ENCODE data around the gene SMPD4.
A peak's percentile ranks its signal among the peaks of the same experiment; 100 is the strongest.
"Not testable (repeated sequence)": the region's sequence is repeated elsewhere in the genome, so short reads cannot be mapped to it uniquely, and the experiment has no call there.

The SMPD4 gene

DNA sequence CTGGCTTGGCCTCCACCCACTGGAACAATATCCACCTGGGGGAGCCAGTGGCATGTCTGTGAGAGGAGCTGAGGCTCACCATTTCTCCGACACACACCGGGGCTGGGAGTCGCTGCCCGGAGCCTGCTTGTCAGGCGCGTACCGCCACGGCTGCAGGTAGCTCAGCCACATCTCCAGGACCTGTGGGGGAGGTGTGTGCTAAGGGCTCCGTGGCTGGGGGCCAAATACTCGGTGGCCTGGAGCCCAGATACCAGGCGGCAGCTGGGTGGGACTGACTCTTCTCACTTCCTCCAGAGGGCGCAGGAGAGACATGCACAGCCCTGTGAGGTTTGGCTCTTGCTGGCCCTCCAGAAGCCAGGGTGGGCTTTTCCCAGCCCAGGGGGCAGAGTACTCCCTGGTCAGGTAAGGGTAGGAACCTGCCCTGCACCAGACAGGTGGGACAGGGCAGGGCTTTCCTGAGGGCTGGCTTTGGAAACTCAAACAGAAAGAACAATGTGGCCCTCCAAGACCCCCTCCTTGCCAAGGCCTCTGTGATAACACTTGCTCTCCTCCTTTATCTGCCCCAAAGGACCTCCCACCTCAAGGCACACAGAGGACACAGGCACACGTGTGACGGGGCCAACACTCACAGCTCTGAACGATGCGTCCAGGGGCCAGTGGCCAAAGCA, 25.3 kb downstream of the SMPD4 start:
- peak; percentile 34 for DNase-seq

DNA sequence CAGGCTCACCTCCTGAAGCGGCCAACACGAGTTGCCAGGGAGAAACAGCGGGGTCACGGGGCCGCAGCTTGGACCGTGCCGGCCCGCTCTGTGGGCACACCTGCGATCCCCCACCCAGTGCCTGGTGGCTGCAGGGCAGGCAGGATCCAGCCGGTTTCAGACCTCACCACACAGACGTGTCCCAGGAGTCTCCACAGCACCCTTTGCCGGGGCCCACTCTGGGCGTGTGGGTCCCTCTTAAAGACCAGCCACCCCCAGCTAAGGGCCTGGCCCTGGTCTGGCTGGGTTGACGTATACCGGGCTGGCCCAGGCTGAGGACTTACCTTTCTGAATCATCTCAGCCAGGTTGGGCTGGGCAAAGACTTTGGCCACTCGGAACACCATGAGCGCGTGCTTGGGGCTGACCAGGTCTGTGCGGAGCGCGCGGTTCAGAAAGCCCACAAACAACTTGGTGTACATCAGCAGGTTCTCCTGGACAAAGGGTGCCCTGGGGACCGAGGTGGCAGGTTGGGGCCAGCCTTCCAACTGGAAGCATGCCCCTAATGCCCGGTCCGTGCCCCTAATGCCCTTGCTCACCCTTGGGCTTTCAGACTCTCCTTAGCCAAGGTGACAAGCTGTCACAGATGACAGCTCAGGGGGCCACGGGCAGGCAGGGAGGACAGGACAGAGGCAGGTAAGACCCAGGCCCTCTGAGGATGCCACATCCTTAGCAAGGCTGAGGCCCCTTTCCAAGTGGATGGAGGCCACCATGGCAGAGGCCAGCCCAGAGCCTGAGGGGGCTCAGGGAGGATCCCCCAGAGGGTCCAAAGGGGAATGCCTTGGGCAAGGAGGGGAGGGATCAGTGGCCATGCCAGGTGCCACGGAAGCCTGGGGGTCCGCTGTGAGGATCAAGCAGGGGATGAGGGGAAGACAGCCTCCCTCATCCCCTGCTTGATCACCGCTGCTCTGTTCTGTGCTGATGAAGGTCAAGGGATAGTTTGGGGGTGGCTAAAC, 26.3 kb downstream of the SMPD4 start:
- DNase-seq = no peak

DNA sequence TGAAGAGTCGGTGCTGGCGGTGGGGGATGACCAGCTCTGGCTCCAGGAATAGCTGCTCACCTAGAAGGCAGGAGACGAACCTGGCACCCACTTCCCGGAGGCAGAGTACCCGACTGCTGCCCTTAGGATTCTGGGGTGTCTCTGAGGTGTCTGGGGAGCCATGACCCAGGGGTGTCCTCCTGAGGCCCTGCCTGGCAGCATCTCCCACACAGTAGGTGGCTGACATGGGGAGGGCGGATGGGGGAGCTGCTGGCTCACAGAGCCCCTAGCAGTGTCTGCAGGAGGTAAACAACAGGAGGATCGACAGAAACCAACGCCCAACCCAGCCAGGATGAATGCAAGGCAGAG, 27.0 kb downstream of the SMPD4 start:
- DNase-seq = not testable (repeated sequence)

DNA sequence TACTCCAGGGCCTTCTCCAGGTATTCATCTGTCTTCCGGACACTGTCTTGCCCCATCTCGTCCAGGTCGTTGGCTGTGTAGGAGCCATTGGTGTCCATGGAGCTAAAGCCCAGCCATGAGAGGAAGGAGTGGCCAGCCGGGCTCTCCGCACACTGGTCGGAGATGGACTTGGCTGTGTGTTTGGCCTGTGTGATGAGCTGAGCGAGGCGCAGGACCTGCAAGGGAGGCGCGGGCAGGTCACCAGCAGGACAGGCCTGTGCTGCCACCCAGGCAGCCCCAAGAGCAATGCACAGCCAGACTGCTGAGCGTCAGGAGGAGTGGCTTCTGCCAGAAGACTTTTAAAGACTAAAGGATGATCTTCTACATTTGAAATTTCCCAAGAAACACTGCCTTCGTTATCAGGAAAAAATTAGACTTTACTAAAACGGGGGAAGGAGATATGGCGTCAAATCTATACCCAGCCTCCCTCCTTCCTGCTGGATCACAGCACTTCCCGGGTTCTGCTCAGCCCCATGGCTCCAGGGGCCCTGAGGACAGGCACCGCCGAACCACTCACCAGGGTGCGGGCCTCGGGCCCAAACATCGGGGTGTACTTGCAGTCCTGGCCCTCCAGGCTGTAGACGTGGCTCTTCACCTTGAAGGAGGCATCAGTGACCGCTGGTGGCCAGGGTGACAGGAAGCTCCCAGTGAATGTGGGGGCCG, 27.5 kb downstream of the SMPD4 start:
- not testable (repeated sequence) for DNase-seq

DNA sequence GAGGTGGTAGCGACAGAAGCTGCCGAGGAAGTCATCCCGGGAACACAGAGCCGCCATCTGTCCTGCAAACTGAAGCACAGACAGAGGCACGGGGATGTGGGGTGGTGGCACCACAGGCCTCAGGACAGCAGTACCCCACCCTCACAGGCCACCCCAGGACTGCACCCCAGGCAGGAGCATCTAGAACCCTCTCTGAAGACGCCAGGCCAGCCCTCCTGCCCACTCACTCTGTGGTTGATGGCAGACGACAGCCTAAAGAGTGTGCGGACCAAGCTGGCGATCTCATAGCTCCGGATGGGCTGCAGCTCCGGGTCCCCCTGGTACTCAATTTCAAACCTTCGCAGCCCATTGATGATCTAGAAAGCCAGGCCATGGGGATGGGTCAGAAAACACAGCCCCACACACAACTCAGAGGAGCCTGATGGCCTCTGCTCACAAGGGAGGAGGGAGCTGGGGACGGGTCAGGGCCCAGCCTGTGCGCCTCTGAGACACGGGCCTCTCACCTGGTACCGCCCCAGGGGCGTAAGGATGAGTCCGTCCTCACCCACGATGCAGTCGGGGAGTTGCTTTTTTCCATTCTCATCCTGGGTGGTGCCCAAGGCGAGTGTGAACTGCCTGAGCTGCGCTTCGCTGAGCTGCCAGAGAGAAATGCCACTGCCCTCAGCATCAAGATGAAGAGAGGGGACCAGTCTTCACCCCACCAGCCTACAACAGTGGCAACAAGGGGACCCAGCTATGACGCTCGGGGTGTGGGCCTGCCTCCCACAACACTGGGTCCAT, 28.4 kb downstream of the SMPD4 start:
- no peak for DNase-seq

DNA sequence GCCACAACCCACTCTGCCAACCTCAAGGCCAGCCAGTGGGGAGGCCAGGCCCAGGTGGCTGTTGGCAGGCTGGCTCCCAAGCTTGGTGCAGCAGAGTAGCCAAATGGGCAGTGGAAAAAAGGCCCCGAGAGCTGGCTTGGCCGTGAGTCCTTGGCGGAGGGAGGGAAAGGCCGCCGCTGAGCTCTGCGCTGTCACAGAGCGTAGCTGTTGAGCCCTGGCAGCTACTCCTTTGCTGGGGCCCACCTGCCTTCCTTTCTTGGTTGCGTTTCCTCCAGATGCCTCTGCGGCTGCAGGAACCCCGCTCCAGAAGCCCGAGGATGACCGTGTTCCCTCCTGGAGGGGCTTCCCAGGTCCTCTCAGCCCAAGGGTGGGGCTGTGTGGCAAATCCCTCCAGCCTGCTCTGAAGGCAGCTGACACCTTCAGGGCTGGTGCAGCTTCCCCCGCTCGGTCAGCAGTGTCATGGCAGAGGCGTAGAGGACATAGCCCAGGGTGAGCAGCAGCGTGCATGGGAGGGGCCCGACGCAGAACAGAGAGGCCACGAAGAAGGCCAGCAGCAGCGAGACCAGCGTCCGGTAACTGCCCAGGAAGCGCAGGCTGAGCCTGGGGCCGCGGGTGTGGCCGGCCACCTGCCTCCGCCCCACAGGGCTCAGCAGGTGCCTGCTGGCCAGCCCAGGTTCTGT, 29.1 kb downstream of the SMPD4 start:
- DNase-seq = not testable (repeated sequence)

DNA sequence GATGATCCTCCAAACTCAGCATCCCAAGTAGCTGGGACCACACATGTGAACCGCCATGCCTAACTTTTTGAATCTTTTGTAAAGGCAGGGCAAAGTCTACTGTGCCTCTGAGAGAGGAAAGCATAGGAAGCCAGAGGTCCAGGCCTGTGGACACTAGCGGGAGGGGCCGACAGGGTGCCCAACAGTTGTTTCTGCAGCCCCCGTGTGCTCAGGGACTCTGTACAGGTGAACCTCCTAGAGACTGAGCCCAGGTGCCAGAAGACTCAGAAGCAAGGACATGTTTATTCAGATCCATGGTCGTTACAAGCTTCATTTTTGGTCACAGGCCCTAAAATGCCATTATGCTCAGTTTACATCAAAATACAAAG, 30.3 kb downstream of the SMPD4 start:
- DNase-seq = not testable (repeated sequence)

DNA sequence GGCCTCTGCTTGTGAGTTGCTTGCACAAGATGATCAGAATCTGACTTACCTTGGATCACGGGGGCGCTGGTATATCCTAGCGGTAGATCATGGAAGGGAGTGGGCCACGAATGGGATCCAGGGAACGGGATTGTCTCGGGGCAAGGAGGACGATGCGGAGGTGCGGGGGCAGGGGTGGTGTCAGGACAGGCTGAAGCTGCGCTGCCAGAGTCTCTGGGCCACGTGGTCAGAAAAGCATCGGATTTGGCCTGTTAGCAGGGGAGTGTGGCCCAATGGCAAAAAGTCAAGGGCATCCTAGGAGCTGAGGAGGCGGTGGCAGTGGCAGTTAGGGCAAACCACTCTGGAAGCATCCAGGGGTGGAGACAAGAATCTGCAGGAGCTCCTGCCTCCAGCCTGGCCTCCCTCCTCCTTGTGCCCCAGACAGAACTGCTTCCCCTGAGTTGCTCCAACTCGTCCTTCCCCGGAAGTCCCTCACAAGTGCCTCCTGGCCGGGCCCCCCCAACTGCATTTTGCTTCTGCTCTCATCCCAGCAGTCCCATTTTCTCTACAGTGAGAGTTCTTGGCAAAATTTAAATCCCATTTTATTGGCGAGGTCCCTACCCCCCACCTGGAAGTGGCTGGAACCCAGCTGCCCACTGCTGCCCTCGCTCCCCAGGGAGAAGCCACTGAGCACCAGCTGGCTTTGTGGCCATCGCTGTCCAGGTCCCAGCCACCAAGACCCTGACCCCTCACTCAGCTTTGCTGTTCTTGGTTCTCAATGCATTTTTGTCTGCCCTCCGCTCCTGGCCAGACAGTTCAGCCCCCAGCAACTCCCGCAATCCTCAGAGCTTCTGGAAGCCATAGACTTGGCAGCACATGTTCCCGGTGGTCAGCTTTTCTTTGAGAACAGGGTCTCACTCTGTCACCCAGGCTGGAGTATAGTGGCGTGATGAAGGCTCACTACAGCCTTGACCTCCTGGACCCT, 30.9 kb downstream of the SMPD4 start:
- no peak for DNase-seq

DNA sequence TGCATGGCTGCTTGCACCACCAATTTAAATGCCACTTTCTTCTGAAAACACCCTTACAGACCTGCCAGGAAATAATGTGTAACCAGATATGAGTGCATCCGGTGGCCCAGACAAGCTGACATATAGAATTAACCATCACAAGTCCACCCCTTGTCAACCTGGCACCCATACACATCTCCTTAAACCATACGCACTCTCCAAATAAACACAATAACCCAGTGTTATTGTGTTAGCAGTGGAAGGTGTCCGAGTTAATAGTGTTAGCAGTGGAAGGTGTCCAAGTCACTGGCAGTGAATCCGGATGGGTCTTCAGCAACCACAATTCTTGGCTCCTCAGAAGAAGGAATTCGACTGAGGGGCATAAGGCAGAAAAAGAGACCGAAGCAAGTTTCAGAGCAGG, 32.9 kb downstream of the SMPD4 start:
- DNase-seq = not testable (repeated sequence)

DNA sequence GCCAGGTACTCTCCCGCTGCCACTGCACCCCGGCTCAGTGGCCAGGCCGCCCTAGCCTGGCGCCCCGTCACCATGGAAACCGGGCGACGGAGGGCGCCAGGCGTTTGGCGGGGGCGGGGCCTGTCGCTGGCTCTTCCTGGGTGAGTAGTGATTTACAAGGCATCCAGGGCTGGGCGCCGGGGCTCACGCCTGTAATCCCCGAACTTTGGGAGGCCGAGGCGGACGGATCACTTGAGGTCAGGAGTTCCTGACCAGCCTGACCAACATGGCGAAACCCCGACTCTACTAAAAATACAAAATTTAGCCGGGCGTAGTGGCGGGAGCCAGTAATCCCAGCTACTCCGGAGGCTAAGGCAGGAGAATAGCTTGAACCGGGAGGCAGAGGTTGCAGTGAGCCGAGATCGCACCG, 36.4 kb downstream of the SMPD4 start, which contains the start of gene CCDC74B:
Gene CCDC74B, minus strand, starts transcription at position 107 of the 409 bp plus-strand sequence. CDS start 116 bp downstream, outside the sequence.
- not testable (repeated sequence) for DNase-seq

DNA sequence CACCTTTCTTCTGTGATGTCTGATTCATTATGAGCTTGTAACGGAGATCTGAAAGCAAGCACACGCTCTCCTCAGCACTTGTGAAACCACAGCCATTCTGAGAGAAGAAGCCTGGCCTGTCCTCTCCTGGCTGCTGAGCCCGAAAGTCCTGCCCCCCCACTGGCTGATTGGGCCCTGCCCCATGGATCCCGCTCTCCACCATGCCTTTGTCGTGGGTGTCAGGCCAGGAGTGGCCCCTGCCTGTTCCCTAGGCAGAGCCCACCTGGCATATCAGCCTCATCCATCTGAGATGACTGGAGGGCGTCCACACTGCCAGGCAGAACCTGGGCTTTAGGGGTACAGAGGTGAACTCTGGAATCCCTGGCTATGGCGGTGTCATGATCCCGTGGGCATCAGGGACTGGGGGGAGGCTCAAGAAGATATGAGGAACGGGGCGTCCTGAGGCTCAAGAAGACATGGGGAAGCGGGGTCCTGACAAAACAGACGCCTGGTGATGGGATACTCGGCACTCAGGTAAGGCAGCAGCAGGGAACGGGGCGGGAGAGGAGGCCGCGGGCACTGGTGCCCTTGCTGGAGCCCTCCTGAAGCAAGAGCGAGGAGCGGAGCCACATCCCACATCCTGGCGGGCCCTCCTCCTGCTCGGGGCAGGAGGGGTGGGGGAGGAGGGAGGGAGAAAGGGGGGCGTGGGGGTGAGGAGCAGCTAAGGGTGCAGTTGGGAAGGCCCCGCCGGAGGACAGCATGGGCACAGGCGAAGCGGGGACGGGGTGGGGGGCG, 37.9 kb downstream of the SMPD4 start:
- not testable (repeated sequence) for DNase-seq

DNA sequence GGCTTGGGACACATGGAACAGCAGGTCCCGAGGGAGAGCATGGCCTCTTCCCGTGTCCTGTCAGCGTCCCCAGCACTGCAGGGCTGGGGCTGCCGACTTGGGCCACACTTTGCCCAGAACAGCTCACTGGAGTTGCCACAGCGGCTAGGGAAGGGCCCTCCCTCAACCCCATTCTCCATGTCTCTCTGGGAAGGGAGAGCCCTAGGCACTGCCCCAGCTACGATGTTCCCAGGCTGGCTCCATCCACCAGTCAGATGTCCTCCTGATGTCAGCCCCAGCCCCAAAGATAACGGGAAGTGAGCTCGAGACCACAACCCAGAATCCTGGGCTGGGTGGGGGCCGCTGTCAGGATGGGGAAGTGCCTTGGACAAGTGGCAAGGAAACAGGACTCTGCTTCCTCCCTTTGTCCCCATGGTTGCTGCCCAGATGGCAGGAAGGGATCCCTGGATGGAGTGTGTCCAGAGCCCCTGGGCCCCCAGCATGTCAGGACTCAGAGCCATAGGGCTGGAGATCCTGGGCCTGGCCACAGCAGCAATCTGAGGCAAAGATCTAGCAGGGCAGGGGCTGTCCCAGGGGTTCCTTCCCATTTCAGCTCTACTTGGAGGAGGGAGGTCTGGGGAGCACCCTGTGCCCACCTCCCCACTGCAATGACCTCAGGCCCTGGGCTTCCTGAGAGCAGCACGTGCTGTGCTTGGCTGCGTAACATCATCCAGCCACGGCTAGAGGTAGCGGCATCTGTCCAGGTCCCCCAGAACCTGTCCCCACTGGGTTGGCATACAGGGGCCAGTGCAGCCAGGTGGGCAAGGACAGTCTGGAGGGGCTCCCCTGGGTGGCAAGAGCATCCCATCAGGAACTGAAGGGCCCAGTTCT, 38.8 kb downstream of the SMPD4 start:
- DNase-seq = not testable (repeated sequence)

DNA sequence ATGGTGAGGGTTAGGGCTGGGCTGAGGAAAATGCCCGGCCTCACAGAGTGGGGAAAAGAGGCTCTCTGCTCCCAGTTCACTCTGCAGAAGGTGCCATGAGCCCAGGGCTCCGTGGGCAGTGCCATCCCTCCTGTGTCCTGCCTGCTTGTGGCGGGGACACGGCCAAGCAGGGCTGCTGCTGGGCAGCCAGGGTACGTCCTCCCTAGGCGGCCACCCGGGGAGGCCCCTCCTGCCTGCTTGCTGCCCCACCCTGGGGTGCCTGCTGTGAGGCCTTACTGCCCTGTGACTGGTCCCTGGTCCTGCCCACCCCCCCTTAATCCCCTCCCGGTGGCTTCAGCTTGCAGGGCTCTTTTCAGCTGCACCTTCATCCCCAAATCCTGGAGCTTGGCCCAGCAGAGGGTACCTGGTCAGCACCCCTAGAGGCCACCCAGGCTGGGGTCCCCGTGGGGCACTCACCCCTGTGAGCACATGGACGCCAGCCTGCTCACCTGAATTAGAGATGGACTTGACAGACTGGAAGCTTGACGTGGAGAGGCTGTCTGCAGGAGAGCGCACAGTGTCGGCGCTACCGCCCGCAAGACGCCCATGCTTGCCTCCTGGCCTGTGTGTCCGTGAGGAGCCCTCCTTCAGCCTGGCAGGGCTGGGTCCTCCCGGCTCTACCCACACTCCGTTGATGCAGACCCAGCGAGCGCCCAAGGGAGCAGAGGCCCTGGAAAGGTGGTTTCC, 39.6 kb downstream of the SMPD4 start:
- not testable (repeated sequence) for DNase-seq

DNA sequence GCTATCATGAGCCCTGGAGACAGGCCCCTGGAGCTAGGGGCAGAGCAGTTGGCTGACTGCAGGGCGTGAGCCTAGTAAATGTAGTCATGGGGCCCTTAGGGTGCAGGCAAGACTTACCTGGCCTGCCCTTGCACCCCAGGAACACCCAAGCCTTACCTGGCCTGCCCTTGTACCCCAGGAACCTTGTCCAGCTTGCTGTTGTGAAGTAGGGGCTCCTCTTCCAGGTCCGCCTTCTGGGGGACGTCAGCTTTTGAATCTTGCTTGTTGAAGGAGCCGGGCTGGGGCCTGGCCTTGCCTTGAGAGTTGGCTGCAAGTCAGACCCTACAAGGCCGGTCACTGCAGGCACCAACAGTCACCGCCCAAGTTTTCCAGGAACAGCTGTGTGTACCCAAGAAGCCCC, 40.4 kb downstream of the SMPD4 start:
- not testable (repeated sequence) for DNase-seq

DNA sequence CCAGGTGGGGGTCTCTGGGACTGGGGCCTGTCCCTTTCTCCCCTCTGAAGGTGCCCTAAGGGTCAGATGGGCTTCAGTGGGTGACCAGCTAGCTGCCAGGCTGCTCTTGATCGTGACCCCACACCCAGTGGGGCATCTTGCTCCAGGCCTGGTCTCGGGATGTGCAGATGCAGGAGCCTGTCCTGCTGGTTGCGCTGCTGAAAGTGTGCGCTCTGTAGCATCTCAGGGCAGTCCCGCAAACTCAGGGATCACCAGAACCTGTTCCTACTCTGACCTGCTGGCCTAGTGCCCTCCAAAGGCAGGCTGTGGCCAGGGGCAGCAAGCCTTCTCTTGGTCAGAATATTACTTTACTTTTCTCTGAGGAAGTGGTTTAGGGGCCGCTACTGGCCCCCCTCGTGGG, 40.9 kb downstream of the SMPD4 start:
- not testable (repeated sequence) for DNase-seq

DNA sequence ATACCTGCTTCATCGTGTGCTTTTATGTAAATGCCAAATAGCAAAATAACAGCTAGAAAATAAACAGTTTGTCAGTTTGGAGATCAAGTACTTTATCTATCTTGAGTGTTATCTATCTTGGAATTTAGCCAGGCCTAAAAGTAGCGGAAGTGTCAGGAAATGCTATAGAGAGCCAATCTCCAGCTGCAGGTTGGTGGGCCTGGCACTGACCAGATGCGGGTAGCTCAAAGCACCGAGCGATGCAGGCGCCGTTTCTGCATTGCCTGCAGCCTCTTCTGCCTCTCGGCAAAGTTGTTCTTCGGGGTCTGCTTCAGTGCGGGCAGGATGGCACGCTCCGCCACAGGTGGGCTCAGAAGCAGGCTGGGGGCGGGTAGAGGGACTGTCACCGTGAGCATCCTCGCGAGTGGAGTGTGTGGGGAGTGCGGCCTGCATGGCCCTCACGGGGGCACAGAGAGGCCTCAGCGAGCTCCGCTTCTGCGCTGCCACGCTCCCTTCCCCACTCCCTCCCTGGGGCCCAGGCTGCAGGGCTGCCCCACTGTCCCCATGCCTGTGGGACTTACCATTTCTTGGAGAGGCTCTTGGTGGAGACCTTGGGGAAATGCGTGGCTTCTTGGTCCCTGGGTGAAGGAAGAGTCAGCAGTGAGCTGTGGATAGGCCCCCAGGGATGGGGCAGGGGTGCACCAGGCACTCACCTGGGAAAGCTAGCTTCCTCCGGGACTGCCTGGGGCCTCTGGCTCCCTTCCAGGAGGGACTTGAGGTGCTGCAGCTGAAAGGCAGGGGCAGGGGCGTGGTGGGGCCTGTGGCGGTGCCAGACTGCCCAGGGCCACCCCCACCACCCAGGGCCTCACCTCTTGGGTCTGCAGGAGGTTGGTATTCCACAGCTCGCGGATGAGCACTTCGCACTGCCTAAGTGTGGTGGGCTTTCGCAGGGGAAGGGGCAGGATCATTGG, 41.8 kb downstream of the SMPD4 start:
- DNase-seq = not testable (repeated sequence)

DNA sequence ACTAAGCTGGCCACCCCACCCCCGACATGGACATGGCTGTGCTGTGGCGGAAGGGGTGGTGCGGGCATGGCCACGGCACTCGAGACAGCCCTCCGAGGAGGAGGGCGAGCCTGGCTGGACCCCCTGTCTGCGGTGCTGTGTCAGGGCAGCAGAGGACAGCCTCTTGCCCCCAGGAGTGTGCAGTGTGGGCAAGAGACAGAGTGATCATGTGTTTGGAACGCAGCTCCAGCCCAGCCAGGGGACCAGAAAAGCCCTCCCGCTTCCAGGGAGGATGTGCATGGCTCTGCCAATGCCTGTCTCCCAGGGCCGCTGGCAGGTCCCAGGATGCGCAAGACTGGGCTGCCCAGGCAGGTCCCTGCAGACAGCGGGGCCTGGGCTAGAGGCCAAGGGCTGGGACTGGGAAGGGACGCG, 42.6 kb downstream of the SMPD4 start:
- not testable (repeated sequence) for DNase-seq
